Measurements from ENCODE around the gene DIAPH1.
"Not testable (repeated sequence)": the region's sequence is repeated elsewhere in the genome, so short reads cannot be mapped to it uniquely, and the experiment has no call there.

The DIAPH1 gene

GRCh38 chr5:141611289-141611688, 7.5 kb downstream of the DIAPH1 start:
- H3K36me3 ChIP-seq (ENCODE audit: insufficient read depth, low read length), result no peaks in the 10 kb centered on the region

GRCh38 chr5:141609921-141610320, 8.9 kb downstream of the DIAPH1 start:
- H3F3A ChIP-seq (ENCODE audit: low read depth), result peaks cover 28% of the 10 kb centered on the region
- H3K27me3 ChIP-seq (ENCODE audit: insufficient read depth, low read length, poor library complexity, severe bottlenecking); H3K36me3 ChIP-seq (ENCODE audit: insufficient read depth, low read length); H3K9me2 ChIP-seq (replicated peaks; ENCODE audit: low read depth, low read length); H3K9me3 ChIP-seq (ENCODE audit: insufficient read depth, low read depth, low read length); H2AFZ ChIP-seq (ENCODE audit: low read length): not testable (repeated sequence)
- peaks cover 86% of the 10 kb centered on the region for H3K79me2 ChIP-seq (ENCODE audit: insufficient read depth, low read length)
- H3K4me3 ChIP-seq (ENCODE audit: low read length, poor library complexity, severe bottlenecking), result peak overlapping the region; percentile 60
- H3K4me2 ChIP-seq (ENCODE audit: low read depth, low read length, poor library complexity, severe bottlenecking), result peak overlapping the region; percentile 73
- peaks cover 84% of the 10 kb centered on the region for H3K4me1 ChIP-seq (ENCODE audit: insufficient read depth, low read length, poor library complexity, severe bottlenecking)
- H4K20me1 ChIP-seq (ENCODE audit: insufficient read depth, low read length, poor library complexity, severe bottlenecking), result peaks cover 30% of the 10 kb centered on the region
- H3K9ac ChIP-seq (ENCODE audit: low read depth, low read length, poor library complexity, severe bottlenecking), result peak overlapping the region; percentile 73

More at GRCh38 chr5:141611289-141611688, 7.5 kb downstream of the DIAPH1 start:
- H3K9me3 ChIP-seq (ENCODE audit: insufficient read depth, low read depth, low read length), result no peaks in the 10 kb centered on the region
- no peak for TF ChIP-seq CTCF (conservative IDR thresholded peaks at IDR 0.05; ENCODE audit: low read length)
- TF ChIP-seq EZH2phosphoT487 (IDR thresholded peaks at IDR 0.05; ENCODE audit: borderline replicate concordance), result no peak
- peak overlapping the region; percentile 69 for H3K4me3 ChIP-seq (ENCODE audit: low read length, poor library complexity, severe bottlenecking)
- peak overlapping the region; percentile 69 for H3K9ac ChIP-seq (ENCODE audit: low read depth, low read length, poor library complexity, severe bottlenecking)
- peak overlapping the region; percentile 90 for H3K4me2 ChIP-seq (ENCODE audit: low read depth, low read length, poor library complexity, severe bottlenecking)
- H3K27me3 ChIP-seq (ENCODE audit: insufficient read depth, low read length, poor library complexity, severe bottlenecking), result no peaks in the 10 kb centered on the region
- H3F3A ChIP-seq (ENCODE audit: low read depth), result peaks cover 17% of the 10 kb centered on the region
- peaks cover 81% of the 10 kb centered on the region for H3K4me1 ChIP-seq (ENCODE audit: insufficient read depth, low read length, poor library complexity, severe bottlenecking)
- H3K79me2 ChIP-seq (ENCODE audit: insufficient read depth, low read length), result peaks cover 98% of the 10 kb centered on the region
- peaks cover 39% of the 10 kb centered on the region for H4K20me1 ChIP-seq (ENCODE audit: insufficient read depth, low read length, poor library complexity, severe bottlenecking)
- no peaks in the 10 kb centered on the region for H3K9me2 ChIP-seq (replicated peaks; ENCODE audit: low read depth, low read length)
- no peak overlapping the region for H2AFZ ChIP-seq (ENCODE audit: low read length)

GRCh38 chr5:141609044-141609443, 9.8 kb downstream of the DIAPH1 start:
- Histone ChIP-seq H3K9me3 (ENCODE audit: insufficient read depth, low read depth, low read length) (no peaks in the 10 kb centered on the region), H3K27me3 (ENCODE audit: insufficient read depth, low read length, poor library complexity, severe bottlenecking) (no peaks in the 10 kb centered on the region), H3K4me2 (ENCODE audit: low read depth, low read length, poor library complexity, severe bottlenecking) (peak overlapping the region; percentile 73), H3K9ac (ENCODE audit: low read depth, low read length, poor library complexity, severe bottlenecking) (peak overlapping the region; percentile 73), H3K36me3 (ENCODE audit: insufficient read depth, low read length) (no peaks in the 10 kb centered on the region), H3F3A (ENCODE audit: low read depth) (peaks cover 30% of the 10 kb centered on the region), H2AFZ (ENCODE audit: low read length) (no peak overlapping the region), H4K20me1 (ENCODE audit: insufficient read depth, low read length, poor library complexity, severe bottlenecking) (peaks cover 22% of the 10 kb centered on the region), H3K79me2 (ENCODE audit: insufficient read depth, low read length) (peaks cover 86% of the 10 kb centered on the region), H3K9me2 (replicated peaks; ENCODE audit: low read depth, low read length) (no peaks in the 10 kb centered on the region), H3K4me3 (ENCODE audit: low read length, poor library complexity, severe bottlenecking) (peak overlapping the region; percentile 60), H3K4me1 (ENCODE audit: insufficient read depth, low read length, poor library complexity, severe bottlenecking) (peaks cover 84% of the 10 kb centered on the region)
- TF ChIP-seq EZH2phosphoT487 (IDR thresholded peaks at IDR 0.05; ENCODE audit: borderline replicate concordance) (no peak), CTCF (conservative IDR thresholded peaks at IDR 0.05; ENCODE audit: low read length) (no peak)

GRCh38 chr5:141608557-141608956, 10.2 kb downstream of the DIAPH1 start:
- no peak for TF ChIP-seq EZH2phosphoT487 (IDR thresholded peaks at IDR 0.05; ENCODE audit: borderline replicate concordance)
- H3K79me2 ChIP-seq (ENCODE audit: insufficient read depth, low read length), result peaks cover 86% of the 10 kb centered on the region
- H2AFZ ChIP-seq (ENCODE audit: low read length), result no peak overlapping the region
- H3K4me2 ChIP-seq (ENCODE audit: low read depth, low read length, poor library complexity, severe bottlenecking), result peak overlapping the region; percentile 73
- peaks cover 30% of the 10 kb centered on the region for H3F3A ChIP-seq (ENCODE audit: low read depth)
- peaks cover 22% of the 10 kb centered on the region for H4K20me1 ChIP-seq (ENCODE audit: insufficient read depth, low read length, poor library complexity, severe bottlenecking)
- H3K9me3 ChIP-seq (ENCODE audit: insufficient read depth, low read depth, low read length), result no peaks in the 10 kb centered on the region
- peaks cover 84% of the 10 kb centered on the region for H3K4me1 ChIP-seq (ENCODE audit: insufficient read depth, low read length, poor library complexity, severe bottlenecking)
- peak overlapping the region; percentile 73 for H3K9ac ChIP-seq (ENCODE audit: low read depth, low read length, poor library complexity, severe bottlenecking)
- H3K36me3 ChIP-seq (ENCODE audit: insufficient read depth, low read length), result no peaks in the 10 kb centered on the region
- no peaks in the 10 kb centered on the region for H3K9me2 ChIP-seq (replicated peaks; ENCODE audit: low read depth, low read length)
- H3K4me3 ChIP-seq (ENCODE audit: low read length, poor library complexity, severe bottlenecking), result peak overlapping the region; percentile 60
- no peaks in the 10 kb centered on the region for H3K27me3 ChIP-seq (ENCODE audit: insufficient read depth, low read length, poor library complexity, severe bottlenecking)
